Inferior parietal cortex (tissue), 1 donor: ENCODE measurements around the gene KCTD5.
A peak's percentile ranks its signal among the peaks of the same experiment; 100 is the strongest.
"Not testable (repeated sequence)": the region's sequence is repeated elsewhere in the genome, so short reads cannot be mapped to it uniquely, and the experiment has no call there.

Experiments
- DNase-seq: peaks from one replicate; pipeline ENCODE4 v3.0.0-alpha.2; 2016; ENCODE audit errors: extremely low spot score

The KCTD5 gene

DNA sequence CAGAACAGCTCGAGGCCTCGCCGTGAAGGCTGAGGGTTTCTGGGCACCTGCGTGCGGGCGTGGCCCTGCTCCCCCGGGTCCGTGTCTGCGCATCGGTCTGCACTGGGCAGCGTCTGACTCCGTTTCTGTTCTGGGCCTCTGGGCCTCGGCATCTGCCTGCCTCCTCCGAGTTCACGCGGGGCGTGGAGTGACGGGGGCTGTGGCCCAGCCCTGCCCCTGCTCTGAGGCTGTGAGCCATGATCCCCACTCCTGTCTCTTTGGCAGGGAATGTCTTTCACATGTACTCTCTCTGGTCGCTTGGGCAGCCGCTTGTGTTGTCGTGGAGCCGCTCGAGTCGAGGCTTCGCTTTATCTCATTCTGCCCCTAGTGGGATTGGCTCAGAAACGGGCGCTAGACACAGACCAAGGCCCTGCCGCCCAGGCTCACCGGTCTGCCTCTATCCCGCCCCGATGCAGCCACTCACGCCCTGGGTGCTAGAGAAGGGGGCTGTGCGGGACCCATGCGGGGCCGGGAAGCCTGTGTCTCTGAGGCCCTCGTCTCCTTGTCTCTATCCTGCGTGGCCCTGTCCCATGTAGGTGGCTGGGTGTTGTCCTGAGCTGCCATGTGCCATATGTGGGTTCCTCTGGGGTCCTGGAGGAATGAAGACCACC, 14.4 kb downstream of the KCTD5 start:
- not testable (repeated sequence) for DNase-seq

DNA sequence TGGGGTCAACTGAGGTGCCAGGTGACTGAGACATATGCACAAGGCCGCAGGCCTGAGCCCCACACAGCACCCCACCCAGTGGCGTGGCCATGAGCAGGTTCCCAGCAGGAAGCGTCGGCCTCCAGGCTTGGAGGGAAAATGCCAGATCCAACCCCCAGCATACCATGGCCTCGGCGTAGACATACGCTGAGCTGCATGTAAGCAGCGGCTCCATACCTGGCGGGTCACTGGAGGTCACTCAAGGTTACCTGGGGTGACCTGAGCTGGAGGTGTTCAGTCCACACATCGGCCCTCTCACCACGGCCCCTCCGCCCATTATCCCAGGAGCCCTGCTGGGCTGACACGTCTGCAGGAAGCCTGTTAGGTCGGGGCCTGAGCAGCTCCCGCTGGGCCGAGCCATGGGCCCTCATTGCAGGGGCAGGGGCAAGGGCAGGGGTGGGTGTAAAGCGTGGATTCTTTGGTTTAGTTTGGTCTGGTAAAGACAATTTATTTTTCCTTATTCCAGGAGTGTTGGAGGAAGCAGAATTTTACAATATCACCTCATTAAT, 15.2 kb downstream of the KCTD5 start:
- DNase-seq, result no peak

DNA sequence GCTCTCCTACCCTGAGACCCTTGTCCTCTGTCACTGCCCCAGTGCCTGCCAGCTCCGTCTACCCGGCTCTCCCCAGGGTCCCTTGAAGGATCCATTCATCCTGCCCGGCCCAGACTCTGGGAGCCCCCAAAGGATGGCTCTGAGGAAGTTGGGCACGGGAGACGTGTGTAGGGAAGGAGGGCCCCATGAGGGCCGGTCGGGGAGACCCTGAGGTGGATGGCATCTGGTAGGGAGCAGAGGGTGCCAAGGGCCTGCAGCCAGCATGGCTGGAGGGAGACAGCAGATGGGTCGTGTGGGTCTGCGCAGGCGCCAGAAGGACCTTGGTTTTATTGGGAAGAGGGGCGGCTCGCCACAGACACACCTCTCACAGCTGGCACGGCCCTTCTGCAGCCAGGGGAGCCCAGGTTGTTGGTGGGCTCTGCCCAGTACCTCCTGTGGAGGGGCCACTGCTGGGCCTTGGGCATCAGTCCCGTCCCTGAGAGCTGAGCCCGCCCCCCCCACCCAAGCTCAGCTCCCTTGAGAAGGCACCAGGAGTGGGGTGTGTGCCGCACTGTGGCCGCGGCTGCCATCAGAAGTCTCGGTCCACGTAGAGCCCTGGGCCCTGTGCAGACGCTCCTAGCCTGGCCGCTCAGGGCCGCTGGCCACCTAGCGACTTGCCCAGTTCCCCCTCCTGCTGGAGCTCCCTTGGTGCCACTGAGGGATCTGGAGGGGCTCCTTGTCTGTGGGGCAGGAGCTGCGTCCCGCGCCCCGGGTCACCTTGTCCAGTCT, 16.0 kb downstream of the KCTD5 start:
- DNase-seq, result no peak

DNA sequence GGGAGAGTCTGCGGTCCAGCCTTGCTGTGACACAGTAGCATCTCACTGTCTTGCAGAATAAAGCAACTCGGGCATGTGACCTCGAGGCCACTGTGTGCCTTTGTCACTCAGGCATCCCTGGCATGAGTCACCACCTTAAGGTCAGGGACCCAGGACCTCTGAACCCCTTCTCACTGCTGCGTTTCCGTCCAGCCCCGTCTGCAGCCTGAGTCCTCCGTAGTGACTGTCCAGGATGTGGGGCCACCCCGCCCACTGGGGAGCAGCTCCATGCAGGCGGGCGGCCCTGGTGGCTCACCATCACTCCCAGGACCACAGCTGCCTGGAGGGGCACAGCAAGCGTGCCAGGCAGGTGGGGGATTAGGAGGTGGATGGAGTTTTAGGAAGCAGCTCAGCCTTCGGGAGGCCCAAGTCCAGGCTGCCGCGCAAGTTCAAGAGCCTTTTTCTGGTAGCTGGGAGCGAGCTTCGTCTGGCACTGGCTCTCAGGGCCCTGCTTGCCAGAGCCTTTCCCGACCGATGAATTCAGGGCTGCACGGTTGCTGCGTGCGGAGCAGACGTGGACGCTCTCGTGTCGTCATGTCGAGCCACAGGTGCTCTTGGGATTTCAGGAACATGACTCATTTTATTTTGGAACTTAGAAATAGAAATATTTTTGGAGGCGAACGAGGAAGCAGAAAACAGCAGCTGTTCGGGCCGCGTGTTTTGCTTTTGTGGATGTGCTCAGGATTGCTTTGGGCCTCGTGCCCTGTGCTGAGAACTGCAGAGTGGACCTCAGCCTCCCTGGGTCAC, 16.8 kb downstream of the KCTD5 start:
- DNase-seq, result peak; percentile 42

DNA sequence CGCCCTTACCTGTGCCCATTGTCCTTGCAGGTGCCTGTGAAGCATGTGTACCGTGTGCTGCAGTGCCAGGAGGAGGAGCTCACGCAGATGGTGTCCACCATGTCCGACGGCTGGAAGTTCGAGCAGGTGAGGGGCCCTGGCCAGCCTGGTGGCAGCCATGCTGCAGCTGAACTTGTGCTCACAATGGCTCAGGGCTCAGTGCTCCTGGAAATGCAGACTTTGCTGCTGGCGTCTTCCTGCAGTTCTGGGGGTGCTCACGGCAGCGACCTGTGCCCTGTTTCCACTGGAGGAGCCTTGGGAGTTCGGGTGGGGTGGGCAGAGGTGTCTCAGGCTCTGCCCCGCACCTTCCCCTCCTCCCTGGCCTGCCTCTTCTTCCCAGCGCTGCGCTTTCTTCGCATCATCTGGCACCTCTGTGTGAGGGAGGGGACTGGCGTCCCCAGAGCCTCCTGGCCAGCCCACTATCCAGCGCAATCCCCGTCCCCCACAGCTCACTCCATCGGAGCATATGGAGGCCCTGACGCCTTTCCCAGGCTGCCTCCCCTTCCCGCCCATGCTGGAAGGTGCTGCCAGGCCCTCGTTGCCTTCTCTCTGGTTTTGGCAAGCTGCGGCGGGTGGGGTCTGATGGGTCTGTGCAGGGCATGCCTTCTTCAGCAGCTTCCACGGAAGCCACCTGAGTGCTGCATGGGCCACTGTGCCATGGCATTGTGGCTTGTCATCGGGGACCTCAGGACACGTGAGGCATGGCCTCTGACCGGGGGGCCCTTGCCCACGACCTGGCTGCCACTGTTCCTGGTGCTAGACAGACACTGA, 17.7 kb downstream of the KCTD5 start:
- DNase-seq, result no peak

DNA sequence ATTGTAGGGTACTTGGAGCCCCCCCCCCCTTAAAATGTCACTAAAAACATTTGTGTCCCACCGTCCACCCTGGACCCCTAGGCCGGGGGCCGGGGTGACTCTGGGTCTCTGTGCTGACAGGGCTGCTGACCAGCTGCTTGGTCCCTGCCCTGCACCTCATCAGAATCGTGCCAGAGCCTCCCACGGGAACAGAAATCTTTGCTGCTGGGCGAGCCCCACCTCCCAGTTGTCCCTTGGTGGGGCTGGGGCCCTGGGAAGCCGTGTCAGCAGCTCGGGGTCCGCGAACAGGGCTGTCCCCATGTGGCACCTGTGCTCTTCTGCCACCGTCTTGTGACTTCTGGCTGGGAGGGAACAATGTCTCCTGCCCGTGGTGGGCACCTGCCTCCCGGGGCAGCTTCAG, 18.5 kb downstream of the KCTD5 start:
- DNase-seq, result no peak

DNA sequence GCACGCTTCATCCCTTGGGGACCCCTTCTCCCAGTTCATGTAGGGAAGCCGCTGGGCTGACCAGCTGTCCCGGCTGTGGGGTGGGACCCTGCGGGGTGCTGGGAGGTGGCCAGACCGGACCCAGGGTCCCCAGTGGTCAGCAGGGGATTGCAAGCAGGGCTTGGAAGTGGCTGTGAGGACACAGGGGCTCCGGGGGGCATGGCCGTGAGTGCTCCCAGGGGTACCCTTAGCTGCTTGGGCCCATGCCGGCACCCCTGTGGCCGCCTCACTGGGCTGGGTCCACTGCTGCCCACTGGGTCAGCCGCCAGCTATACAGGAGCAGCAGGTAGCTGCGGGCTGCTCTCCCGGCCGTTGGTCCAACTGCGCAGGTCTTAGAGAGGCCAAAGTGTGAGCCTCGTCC, 18.9 kb downstream of the KCTD5 start:
- no peak for DNase-seq

DNA sequence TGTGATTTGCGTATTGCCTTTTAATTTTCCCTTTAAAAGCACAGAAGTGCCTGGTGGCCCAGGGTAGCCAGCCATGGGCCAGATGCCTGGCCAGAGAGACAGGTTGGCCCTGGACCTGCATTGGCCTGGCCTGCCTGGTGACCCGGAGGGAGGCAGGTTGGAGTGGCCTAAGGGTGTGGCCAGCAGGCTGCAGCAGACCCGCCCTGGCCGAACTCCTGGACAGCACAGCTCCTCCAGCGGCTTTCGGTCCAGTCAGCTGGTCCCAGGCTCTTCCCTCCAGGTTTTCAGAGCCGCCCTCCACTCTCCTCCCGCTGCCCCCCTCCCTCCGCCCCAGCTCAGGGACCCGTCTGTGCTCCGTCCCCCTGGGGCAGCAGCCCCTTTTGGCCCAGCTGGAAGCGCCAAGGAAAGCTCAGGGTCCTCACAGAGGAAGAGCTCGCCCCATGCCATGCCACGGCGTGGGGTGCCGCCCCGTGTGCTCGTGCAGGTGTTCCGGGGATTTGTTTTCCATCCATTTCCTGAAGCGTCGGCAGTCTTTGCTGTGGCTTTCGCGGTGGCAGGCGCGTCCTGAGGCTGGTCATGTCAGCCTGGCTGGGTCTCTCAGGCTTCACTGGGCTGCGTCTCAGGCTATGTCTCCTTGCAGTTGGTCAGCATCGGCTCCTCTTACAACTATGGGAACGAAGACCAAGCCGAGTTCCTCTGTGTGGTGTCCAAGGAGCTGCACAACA, 19.6 kb downstream of the KCTD5 start:
- DNase-seq, result no peak

DNA sequence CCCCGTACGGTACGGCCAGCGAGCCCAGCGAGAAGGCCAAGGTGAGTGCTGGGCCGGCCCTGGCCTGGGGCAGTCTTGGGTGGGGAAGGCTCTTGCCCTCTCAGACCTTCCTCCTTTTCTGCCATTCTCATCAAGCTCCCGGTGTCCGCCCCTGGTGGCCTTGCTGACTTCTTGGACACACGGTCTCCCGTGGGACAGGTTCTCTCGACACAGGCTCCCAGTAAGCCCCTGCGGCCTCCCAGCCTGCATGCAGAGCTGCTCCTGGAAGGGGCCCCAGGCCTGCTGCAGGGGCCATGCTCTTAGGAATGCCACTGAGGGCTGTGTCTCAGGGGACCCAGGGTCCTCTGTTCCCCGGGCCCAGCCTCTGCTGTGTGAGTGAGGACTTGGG, 20.1 kb downstream of the KCTD5 start:
- DNase-seq, result no peak

DNA sequence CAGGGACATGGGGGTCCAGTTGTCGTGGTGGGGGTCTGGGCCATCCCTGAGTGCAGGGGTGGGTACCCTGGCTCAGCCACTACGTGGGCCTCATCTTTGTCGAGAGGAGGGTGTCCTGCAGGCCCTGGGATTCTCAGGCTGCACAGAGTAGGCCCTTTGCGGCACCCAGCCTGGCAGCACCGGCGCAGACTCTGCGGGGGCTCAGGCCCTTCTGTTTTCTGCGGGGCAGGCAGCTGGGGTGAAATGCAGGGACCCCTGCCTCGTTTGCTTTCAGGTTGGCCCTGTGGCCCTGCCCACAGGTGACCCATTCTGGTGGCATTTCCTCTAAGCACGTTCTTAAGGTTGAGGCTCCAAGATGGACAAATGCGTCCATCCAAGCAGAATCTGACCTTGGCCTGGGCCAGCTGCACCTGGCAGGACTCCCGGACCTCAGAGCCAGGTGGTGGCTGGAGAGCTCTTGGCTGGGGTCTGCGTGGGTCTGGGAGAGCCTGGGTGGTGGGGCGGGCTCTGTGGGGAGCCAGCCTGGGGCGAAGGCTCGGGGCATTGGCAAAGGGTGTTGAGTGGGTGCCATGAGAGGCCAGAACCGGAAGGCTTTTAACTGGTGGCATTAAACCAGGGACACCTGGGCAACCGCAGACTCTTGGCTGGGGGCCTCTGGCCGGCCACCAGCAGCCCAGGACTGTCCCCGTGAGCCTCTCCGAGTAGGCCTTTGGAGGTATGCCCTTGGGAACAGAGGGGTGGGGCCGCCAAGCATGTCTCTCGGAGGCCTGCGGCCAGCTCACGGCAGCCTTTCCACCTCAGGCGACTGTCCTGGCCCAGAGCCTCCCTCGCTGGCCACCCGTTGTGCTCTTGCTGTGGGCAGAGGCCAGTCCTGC, 20.8 kb downstream of the KCTD5 start:
- no peak for DNase-seq

DNA sequence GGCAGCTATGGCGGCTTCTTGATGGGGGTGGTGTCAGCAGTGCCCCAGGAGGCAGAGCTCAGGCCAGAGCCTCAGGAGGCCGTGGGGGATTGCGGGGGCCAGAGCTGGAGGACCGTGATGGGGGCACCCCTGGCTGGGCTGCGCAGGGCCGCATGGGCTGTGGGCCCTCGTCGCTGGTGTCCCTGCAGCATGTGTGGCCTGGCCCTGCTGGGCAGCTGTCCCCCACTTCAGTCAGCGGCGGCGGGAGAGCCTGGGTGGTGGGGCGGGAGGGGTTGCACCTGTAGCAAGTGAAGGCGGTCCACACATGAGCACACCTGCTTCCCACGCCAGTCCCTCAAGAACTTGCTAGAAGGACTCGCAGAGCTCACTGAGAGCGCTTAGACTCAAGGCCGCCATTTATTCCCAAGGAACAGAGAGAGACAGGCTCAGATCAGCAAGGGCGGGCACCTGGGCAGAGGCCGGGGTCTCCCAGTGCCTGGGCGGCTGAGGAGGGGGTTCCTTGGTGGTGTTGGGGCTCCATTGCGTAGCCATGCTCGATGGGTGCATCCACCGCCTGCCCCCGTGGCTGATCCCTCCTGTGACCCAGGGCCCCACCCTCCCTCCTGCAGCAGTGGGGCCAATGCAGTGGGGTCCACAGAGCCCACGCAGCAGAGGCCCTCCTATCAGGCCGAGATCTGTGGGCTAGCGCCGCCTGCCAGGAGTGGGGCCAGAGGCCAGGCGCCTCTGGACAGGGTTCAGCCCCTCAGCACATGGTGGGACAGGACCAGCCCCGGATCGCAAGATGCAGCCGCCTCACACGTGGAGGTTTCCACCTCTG, 22.1 kb downstream of the KCTD5 start:
- no peak for DNase-seq

DNA sequence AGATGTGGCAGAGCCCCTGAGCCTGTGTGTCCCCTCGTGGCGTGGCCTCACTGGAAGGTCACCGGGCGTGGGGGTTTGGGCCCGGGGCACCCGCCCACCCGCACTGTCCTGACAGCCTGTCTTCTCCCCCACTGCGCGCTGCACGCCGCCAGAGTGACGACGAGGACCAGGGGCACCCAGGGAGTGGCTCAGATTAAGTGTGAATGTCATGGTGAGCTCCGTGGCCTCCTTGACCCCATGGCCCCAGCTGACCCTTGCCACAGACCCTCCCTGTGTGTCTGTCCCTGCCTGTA, 22.6 kb downstream of the KCTD5 start:
- no peak for DNase-seq

DNA sequence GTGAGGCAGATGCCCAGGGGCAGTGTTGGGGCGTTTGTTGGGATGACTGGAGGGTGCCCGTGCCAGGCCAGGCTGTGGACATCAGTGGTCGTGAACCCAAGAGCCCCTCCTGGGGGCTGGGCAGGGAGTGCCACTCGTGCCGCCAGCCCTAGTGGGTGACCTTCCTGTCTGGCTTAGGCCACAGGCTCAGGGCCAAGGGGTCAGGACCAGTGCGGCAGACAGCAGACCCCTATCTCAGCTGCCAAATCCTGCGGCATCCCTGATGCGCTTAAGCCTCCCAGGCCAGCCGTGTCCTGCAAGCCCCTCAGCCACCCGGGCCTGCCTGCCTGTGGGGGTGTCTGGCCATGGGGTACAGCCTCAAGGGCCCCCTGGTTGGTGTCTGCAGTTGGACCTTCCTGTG, 23.0 kb downstream of the KCTD5 start:
- no peak for DNase-seq

DNA sequence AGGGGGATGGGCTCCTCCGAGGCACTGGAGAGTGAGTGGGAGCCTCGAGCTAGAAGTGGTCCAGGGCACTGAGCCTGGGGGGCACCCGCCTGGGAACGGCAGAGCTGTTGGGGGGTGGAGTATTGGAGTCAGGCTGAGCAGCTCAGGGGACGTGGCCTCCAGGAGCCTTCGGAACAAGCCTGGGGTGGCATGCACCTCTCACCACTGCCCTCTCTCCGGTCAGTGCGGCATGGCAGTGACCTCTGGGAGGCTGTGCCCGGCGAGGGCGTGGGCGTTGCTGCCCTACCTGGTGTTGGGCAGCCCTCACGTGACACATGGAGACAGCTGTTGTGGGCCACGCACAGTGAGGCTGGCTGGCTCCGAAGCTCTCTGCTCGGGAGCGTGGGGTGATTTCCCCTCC, 23.8 kb downstream of the KCTD5 start:
- DNase-seq, result no peak

DNA sequence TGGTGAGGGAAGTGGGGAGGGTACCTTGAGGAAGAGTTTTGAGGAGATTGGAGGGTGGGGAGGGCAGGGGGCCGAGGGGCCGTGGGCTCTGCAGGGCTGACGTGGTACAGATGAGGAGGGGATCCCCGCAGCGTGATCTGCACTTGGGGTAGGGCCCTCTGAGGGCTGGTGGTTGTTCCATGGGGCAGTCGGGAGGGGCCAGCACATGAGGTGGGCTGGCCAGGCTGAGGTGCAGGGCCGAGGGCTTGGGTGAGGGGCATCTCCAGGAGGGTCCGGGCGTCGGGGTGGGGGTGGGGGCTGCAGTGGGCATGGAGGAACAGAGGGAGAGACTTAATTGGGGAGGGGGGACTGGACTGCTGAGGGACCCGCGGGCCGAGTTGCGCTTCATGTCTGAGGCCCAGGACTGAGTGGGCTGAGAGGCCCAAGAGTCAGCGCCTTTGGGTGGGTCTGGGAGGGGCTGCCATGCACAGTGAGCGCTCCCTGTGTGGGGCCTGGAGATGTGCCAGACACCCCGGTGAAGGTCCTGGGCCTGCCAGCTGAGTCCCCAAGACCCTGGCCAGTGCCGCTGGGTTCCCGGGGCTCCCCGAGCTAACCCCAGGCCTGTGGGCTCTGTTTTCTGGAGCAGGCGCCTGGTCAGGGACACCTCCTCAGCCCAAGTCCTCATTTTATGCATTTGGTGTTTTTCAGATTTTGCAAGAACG, 24.4 kb downstream of the KCTD5 start:
- DNase-seq, result no peak

DNA sequence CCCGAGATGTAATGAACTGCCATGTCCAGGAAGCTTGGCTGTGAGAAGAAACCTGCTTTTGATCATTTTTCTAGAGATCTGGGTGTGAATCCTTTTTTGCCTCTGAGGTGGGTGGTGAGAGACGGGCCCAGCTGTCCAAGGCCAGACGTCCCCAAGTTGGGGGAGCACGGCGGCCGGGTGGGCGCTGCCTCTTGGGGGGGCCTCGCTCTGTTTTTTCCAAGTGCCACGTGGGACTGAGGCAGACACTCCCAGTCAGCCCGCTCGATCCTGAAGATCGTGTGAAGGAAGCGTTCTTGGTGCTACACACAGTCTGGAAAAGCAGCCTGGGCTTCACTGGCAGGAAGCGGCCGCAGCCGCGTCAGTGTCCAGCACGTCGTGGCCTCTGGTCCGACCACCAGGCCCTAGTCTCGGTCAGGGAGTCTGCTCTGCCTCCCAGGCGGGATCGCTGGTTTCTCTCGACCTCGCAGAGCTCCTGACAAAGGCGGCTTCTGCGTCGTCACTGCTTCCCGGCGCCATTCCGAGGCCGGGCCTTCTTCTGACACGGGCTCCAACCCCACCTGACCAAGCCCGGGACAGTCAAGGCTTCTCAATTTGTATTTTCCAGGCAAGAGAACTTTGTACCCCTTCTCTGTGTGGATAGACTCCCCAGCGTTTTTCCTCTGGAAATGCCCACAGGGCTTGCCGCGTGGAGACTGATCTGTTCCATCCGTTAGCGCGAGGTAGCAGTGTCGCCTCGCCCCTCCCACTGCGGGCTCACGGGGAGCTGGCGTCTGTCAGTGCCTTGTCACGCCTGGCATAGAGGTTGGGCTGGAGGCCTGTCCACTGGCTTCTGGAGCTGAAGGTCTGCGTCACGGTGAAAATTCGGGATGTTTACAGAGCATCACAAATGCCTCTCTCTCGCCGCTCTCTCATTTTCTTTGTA, 25.3 kb downstream of the KCTD5 start:
- no peak for DNase-seq

DNA sequence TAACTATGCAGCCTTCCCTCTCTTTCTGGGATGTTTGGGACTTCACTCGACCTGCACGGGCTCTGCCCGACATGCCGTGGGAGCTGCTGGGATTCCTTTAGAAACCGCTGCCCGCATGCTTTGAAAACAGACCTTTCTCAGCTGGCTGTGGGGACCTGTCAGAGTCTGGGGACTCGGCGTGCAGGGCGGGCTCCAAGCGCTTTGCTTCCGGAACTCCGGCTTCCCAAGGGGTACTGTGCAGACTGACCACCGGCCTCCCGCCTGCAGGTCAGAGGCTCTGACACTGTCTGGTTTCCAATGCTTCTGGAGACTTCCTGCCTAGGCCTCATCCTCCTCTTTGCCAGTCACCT, 25.9 kb downstream of the KCTD5 start:
- no peak for DNase-seq
